ENCODE measurements around the gene GPR158.

DNA sequence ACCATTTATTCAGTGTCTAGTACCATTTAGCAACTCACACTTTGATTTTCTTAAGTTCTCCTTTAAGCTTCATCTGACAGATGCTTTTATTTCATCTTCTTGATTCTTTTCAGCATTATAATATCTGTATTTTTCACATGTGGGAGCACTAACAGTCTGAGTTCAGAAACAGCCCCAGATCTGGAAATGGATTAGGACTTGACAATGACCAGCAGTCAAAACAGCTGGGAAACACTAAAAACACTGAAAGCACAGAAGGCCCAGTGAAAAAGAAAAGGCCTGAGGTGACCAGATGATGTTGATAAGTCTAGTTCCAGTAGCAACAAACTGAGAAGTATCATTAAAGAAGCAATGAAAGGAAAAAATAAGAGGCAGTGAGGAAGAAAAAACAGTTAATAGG, 454.5 kb downstream of the GPR158 start:
- TF ChIP-seq, protein P1, sequence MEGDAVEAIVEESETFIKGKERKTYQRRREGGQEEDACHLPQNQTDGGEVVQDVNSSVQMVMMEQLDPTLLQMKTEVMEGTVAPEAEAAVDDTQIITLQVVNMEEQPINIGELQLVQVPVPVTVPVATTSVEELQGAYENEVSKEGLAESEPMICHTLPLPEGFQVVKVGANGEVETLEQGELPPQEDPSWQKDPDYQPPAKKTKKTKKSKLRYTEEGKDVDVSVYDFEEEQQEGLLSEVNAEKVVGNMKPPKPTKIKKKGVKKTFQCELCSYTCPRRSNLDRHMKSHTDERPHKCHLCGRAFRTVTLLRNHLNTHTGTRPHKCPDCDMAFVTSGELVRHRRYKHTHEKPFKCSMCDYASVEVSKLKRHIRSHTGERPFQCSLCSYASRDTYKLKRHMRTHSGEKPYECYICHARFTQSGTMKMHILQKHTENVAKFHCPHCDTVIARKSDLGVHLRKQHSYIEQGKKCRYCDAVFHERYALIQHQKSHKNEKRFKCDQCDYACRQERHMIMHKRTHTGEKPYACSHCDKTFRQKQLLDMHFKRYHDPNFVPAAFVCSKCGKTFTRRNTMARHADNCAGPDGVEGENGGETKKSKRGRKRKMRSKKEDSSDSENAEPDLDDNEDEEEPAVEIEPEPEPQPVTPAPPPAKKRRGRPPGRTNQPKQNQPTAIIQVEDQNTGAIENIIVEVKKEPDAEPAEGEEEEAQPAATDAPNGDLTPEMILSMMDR (IDR thresholded peaks at IDR 0.05; ENCODE audit: insufficient read depth, low read length, poor library complexity, severe bottlenecking) = no peak
- no peak for TF ChIP-seq EZH2phosphoT487 (conservative IDR thresholded peaks at IDR 0.05; ENCODE audit: low read length)
